Peyer's patch (tissue), 4 donors: ENCODE measurements around the gene NDUFV3.

ENCODE experiments used
- CTCF ChIP-seq, 6 experiments: fragments of 450-650 bp in 4 of 6; fragments of 200-600 bp in 2 of 6; sonication (generic) in 1 of 6; IDR thresholded peaks; one replicate each; pipeline ENCODE4 v1.5.1; 2017 to 2019; ENCODE audit warnings: antibody characterized with exemption in 6 of 6, mild to moderate bottlenecking in 3 of 6, moderate library complexity in 1 of 6
- POLR2A ChIP-seq, 2 donors: fragments of 450-650 bp; IDR thresholded peaks; one replicate each; pipeline ENCODE4 v1.5.1; 2017; ENCODE audit warnings: antibody characterized with exemption in 2 of 2, mild to moderate bottlenecking in 2 of 2, moderate library complexity in 2 of 2

- TF ChIP-seq CTCF (IDR thresholded peaks at IDR 0.05) (no peak), POLR2A (IDR thresholded peaks at IDR 0.05) (no peak)
Observed at GRCh38 chr21:42846221-42846620, 46.9 kb upstream of the NDUFV3 start.
